Gastroesophageal sphincter (tissue), 3 donors: ENCODE data around the gene ATP2C1.

Source experiments
- EP300 ChIP-seq: sonication (generic); formaldehyde crosslinking; IDR thresholded peaks from one replicate; pipeline ENCODE4 v1.6.1; 2017; ENCODE audit warnings: antibody characterized with exemption, mild to moderate bottlenecking
- POLR2A ChIP-seq, 2 donors: fragments of 450-650 bp; IDR thresholded peaks; one replicate each; pipeline ENCODE4 v1.6.1; 2017; ENCODE audit warnings: antibody characterized with exemption in 2 of 2, mild to moderate bottlenecking in 2 of 2, moderate library complexity in 1 of 2
- TF ChIP-seq, protein P1 (sequence below), 4 experiments: fragments of 200-600 bp in 2 of 4; fragments of 450-650 bp in 2 of 4; sonication (generic) in 1 of 4; IDR thresholded peaks; one replicate each; pipeline ENCODE4 v1.5.1; 2017 to 2019; ENCODE audit warnings: antibody characterized with exemption in 4 of 4, mild to moderate bottlenecking in 2 of 4, moderate library complexity in 2 of 4

DNA sequence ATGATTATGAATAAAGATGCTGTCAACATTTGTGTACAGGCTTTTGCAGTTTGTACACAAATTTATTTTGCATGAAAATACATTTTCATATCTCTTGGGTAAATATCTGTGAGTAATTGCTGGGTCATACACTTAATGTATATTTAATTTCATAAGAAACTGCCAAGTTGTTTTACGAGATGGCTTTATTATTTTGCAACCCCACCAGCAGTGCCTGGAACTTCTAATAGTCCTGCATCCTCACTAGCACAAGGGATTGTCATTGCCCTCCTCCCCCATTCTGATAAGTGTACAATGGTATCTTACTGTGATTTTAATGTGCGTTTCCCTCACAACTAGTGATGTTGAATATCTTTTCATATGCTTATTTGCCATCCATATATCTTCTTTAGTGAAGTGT is 87.6 kb downstream of the ATP2C1 start:
- TF ChIP-seq, protein P1, sequence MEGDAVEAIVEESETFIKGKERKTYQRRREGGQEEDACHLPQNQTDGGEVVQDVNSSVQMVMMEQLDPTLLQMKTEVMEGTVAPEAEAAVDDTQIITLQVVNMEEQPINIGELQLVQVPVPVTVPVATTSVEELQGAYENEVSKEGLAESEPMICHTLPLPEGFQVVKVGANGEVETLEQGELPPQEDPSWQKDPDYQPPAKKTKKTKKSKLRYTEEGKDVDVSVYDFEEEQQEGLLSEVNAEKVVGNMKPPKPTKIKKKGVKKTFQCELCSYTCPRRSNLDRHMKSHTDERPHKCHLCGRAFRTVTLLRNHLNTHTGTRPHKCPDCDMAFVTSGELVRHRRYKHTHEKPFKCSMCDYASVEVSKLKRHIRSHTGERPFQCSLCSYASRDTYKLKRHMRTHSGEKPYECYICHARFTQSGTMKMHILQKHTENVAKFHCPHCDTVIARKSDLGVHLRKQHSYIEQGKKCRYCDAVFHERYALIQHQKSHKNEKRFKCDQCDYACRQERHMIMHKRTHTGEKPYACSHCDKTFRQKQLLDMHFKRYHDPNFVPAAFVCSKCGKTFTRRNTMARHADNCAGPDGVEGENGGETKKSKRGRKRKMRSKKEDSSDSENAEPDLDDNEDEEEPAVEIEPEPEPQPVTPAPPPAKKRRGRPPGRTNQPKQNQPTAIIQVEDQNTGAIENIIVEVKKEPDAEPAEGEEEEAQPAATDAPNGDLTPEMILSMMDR (IDR thresholded peaks at IDR 0.05), result no peak
- no peak for TF ChIP-seq POLR2A (IDR thresholded peaks at IDR 0.05)
- no peak for TF ChIP-seq EP300
